HepG2 (cell line): ENCODE data around the gene RPEL1. TPM values are rescaled to one million over a fixed set of nuclear protein-coding genes. Genes with fewer than 3 reads are reported as not detected.

ENCODE experiments used
- ATAC-seq: fragments of 200-7000 bp; cut with Tn5 transposase; 3 replicates; pipeline ENCODE4 v1.9.1; 2020; ENCODE audit warnings: mild to moderate bottlenecking, moderate library complexity
- BruUV-seq: library from RNA; stranded (reverse); fragments of 400-500 nt; replicated peaks from 2 replicates; lab custom pipeline; 2021; lab: Mats Ljungman, UMichigan
- CTCF ChIA-PET: fragments of 300-600 bp; formaldehyde crosslinking; extraction: SDS; loops from one replicate; lab custom pipeline; 2021; ENCODE audit warnings: low total read pairs, inconsistent platforms, low intra/inter-chr PET ratio; lab: Yijun Ruan, JAX
- POLR2A ChIA-PET: fragments of 350-600 bp; sonication (Branson Sonifier 250); formaldehyde crosslinking; loops from one replicate; lab custom pipeline; 2020; ENCODE audit warnings: antibody characterized with exemption, inconsistent platforms; lab: Yijun Ruan, JAX
- DNase-seq: peaks from one replicate; pipeline ENCODE4 v3.0.0-alpha.2; 2015; ENCODE audit warnings: low spot score
- FAIRE-seq: peaks from 3 replicates; lab custom pipeline; 2011; peaks lifted over from hg19 to GRCh38; lab: Jason Lieb, UNC
- H2AFZ ChIP-seq: one replicate; pipeline ENCODE4 v1.6.1; 2011; ENCODE audit warnings: low read length, inconsistent platforms
- H3K27ac ChIP-seq: fragments of 300-600 bp; 3 replicates; pipeline ENCODE4 v1.8.0; 2011; ENCODE audit warnings: mixed run types, mild to moderate bottlenecking, mixed read lengths, low read length, inconsistent platforms; ENCODE audit not compliant: insufficient read depth; ENCODE audit errors: extremely low read length
- H3K27me3 ChIP-seq, 2 experiments: fragments of 200-600 bp in 1 of 2; 2 replicates in 1 of 2; 3 replicates in 1 of 2; pipeline versions ENCODE4 v1.6.0 to v1.8.0; 2011; ENCODE audit warnings: low read length in 2 of 2, mild to moderate bottlenecking in 2 of 2, moderate library complexity in 2 of 2, inconsistent platforms in 1 of 2; ENCODE audit not compliant: insufficient read depth in 2 of 2, control insufficient read depth in 1 of 2
- H3K36me3 ChIP-seq, 2 experiments: fragments of 200-600 bp in 1 of 2; replicated peaks in 1 of 2; 2 replicates in 1 of 2; 3 replicates in 1 of 2; pipeline versions ENCODE4 v1.5.1 to v1.8.0; 2011; ENCODE audit warnings: low read length in 2 of 2, inconsistent platforms in 1 of 2; ENCODE audit not compliant: insufficient read depth in 2 of 2, control insufficient read depth in 1 of 2
- H3K4me1 ChIP-seq: 2 replicates; pipeline ENCODE4 v1.5.1; 2012; ENCODE audit warnings: low read length, inconsistent platforms; ENCODE audit not compliant: insufficient read depth
- H3K4me2 ChIP-seq: 2 replicates; pipeline ENCODE4 v1.6.0; 2011; ENCODE audit warnings: low read depth, low read length, inconsistent platforms
- H3K4me3 ChIP-seq, 3 experiments: fragments of 200-600 bp in 1 of 3; sonication (generic), shearing (Covaris generic) in 1 of 3; replicated peaks in 1 of 3; 2 replicates each; pipeline ENCODE4 v1.5.1; 2011 to 2016; ENCODE audit warnings: low read length in 3 of 3, inconsistent platforms in 2 of 3, low read depth in 2 of 3, mild to moderate bottlenecking in 2 of 3, control low read depth in 1 of 3, mixed read lengths in 1 of 3; ENCODE audit not compliant: insufficient read depth in 1 of 3
- H3K79me2 ChIP-seq: one replicate; pipeline ENCODE4 v1.6.1; 2011; ENCODE audit warnings: low read length, inconsistent platforms; ENCODE audit not compliant: insufficient read depth
- H3K9ac ChIP-seq: 2 replicates; pipeline ENCODE4 v1.6.0; 2011; ENCODE audit warnings: mild to moderate bottlenecking, low read depth, low read length, inconsistent platforms; ENCODE audit not compliant: insufficient read depth
- H3K9me3 ChIP-seq: 2 replicates; pipeline ENCODE4 v1.5.1; 2012; ENCODE audit warnings: mild to moderate bottlenecking, low read length
- H4K20me1 ChIP-seq: 2 replicates; pipeline ENCODE4 v1.6.0; 2011; ENCODE audit warnings: inconsistent platforms, mild to moderate bottlenecking, low read length, moderate library complexity; ENCODE audit not compliant: insufficient read depth
- CEBPB ChIP-seq: IDR thresholded peaks from 2 replicates; pipeline ENCODE4 v1.6.1; 2011; ENCODE audit warnings: low read depth, low read length, improper control_type of control experiment, borderline replicate concordance
- FLYWCH1 ChIP-seq: sonication (generic); formaldehyde crosslinking; IDR thresholded peaks from 2 replicates; pipeline ENCODE4 v1.8.1; 2023; ENCODE audit warnings: mild to moderate bottlenecking, missing genetic modification reagents
- GLI4 ChIP-seq: sonication (generic); formaldehyde crosslinking; IDR thresholded peaks from 2 replicates; pipeline ENCODE4 v1.5.1; 2020; ENCODE audit warnings: missing genetic modification reagents, mild to moderate bottlenecking, moderate library complexity, borderline replicate concordance
- JUND ChIP-seq: sonication (generic); formaldehyde crosslinking; IDR thresholded peaks from 2 replicates; pipeline ENCODE4 v1.8.0; 2022; ENCODE audit warnings: mild to moderate bottlenecking, missing genetic modification reagents
- KLF16 ChIP-seq, 2 experiments: sonication (generic) in 1 of 2; formaldehyde crosslinking in 1 of 2; IDR thresholded peaks; 2 replicates each; pipeline versions ENCODE4 v1.6.1 to v1.8.0; 2016 to 2023; ENCODE audit warnings: missing genetic modification reagents in 2 of 2, missing compliant biosample characterization in 1 of 2
- MAFG ChIP-seq: sonication (generic); formaldehyde crosslinking; IDR thresholded peaks from 2 replicates; pipeline ENCODE4 v1.5.1; 2020; ENCODE audit warnings: mild to moderate bottlenecking, missing genetic modification reagents
- ZBTB7A ChIP-seq: sonication (generic); formaldehyde crosslinking; IDR thresholded peaks from 2 replicates; pipeline ENCODE4 v1.8.0; 2022; ENCODE audit warnings: mild to moderate bottlenecking, missing genetic modification reagents
- ZNF12 ChIP-seq: sonication (generic); formaldehyde crosslinking; IDR thresholded peaks from 2 replicates; pipeline ENCODE4 v1.5.0; 2020; ENCODE audit warnings: missing genetic modification reagents
- ZNF296 ChIP-seq: sonication (generic); formaldehyde crosslinking; conservative IDR thresholded peaks from 2 replicates; pipeline ENCODE4 v1.5.0; 2020; ENCODE audit warnings: mild to moderate bottlenecking, missing genetic modification reagents
- ZNF598 ChIP-seq: sonication (generic); formaldehyde crosslinking; IDR thresholded peaks from 2 replicates; pipeline ENCODE4 v1.5.1; 2020; ENCODE audit warnings: mild to moderate bottlenecking, missing genetic modification reagents, borderline replicate concordance
- WGBS: methylation state at CpG from one replicate; pipeline ENCODE4 v1.1.6; 2017; ENCODE audit warnings: low lambda C conversion rate; 5-methylcytosine and 5-hydroxymethylcytosine counted together
- in situ Hi-C: cut with HindIII; loops from 2 replicates; pipeline ENCODE4 v1.10.0; 2017; ENCODE audit warnings: low pct_unique_long_range_greater_than_20kb; ENCODE audit not compliant: extremely low pct_ligation_motif_present
- intact Hi-C: fragments of 100-400 bp; cut with micrococcal nuclease; formaldehyde crosslinking; loops from one replicate; pipeline ENCODE4 v1.10.0; 2022; ENCODE audit not compliant: unreplicated experiment
- polyA plus RNA-seq, 8 experiments: library from polyadenylated mRNA; depleted of rRNA in 3 of 8; stranded (reverse) in 7 of 8; unstranded in 1 of 8; fragments of >200 nt; fragmentation: Illumina TruSeq in 4 of 8; extraction: Trizol in 4 of 8; gene quantifications; 2 replicates each; pipeline versions ENCODE4 v1.2.1 to v1.2.3, GENCODE V29; 2011 to 2016; ENCODE audit warnings: low read depth in 4 of 8, missing spikeins in 1 of 8, mixed read lengths in 1 of 8; ENCODE audit not compliant: insufficient read depth in 1 of 8
- total RNA-seq, 5 experiments: library from RNA; depleted of rRNA; stranded (reverse); fragments of >200 nt; fragmentation: Illumina TruSeq; extraction: Trizol; gene quantifications; 2 replicates each; pipeline ENCODE4 v1.2.3, GENCODE V29; 2016; ENCODE audit warnings: low read depth in 1 of 5
- TF ChIP-seq, protein P1 (sequence below): sonication (generic); formaldehyde crosslinking; IDR thresholded peaks from 2 replicates; pipeline ENCODE4 v1.9.0; 2022; ENCODE audit warnings: low read depth, missing genetic modification reagents
- TF ChIP-seq, protein P2 (sequence below): sonication (generic); formaldehyde crosslinking; IDR thresholded peaks from 2 replicates; pipeline ENCODE4 v1.8.1; 2023; ENCODE audit warnings: mild to moderate bottlenecking, inconsistent platforms, moderate library complexity, missing genetic modification reagents, borderline replicate concordance
- TF ChIP-seq, protein P3 (sequence below): sonication (generic); formaldehyde crosslinking; IDR thresholded peaks from 2 replicates; pipeline ENCODE4 v1.4.0; 2020; ENCODE audit warnings: missing genetic modification reagents, borderline replicate concordance

RPEL1 gene
- total and polyA plus RNA-seq, 2 of the 13 experiments (the other 11 are each of a cell fraction or from before 2014, with no cell fraction given): 0.04 to 0.07 TPM

DNA sequence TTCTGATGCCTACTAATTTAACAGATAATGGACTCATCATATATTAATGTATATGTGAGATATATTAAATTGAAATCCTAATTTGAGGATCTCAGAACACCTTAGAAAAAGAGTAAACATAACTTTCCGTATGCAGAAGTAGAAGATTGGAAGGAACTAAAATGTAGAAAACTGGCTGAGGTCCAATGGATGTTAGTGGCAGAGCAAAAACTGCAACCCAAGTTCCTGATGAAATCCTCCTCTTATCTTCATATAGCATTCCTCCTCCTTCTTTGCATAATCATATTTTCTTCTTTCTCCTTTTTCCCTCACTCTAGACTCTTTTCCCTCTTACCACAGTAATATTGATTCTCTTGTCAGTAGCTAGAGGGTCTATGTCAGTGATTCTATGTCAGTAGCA is 37.3 kb downstream of the RPEL1 start:
- Histone ChIP-seq H2AFZ (no peak overlapping the region), H3K27me3 (peaks cover 0 to 23% of the 10 kb centered on the region in 2 experiments; a peak in 2 of 5 replicates), H3K4me2 (no peak overlapping the region), H3K79me2 (no peaks in the 10 kb centered on the region), H4K20me1 (0 out of 2 replicates have a peak, but pooled peaks cover 3% of the 10 kb centered on the region), H3K4me3 (no peak overlapping the region), H3K9ac (no peak overlapping the region), H3K9me3 (no peaks in the 10 kb centered on the region), H3K27ac (no peak overlapping the region), H3K4me1 (no peaks in the 10 kb centered on the region), H3K36me3 (no peaks in the 10 kb centered on the region)
- BruUV-seq: no TSS peak
- DNase-seq (no peak), ATAC-seq (no peak), FAIRE-seq (no peak)
- WGBS: 74% methylated on average over 1 of the region's 1 CpG
- intact Hi-C loops (loop anchor here (1.0 kb wide), 1 partner anchor 37 kb away; no protein-coding TSS in a partner anchor), in situ Hi-C loops (no loop called here)
- POLR2A ChIA-PET: no interaction called here
- CTCF ChIA-PET: no interaction called here
- no peak for TF ChIP-seq JUND (CRISPR knock-in tag)
- TF ChIP-seq, protein P1, sequence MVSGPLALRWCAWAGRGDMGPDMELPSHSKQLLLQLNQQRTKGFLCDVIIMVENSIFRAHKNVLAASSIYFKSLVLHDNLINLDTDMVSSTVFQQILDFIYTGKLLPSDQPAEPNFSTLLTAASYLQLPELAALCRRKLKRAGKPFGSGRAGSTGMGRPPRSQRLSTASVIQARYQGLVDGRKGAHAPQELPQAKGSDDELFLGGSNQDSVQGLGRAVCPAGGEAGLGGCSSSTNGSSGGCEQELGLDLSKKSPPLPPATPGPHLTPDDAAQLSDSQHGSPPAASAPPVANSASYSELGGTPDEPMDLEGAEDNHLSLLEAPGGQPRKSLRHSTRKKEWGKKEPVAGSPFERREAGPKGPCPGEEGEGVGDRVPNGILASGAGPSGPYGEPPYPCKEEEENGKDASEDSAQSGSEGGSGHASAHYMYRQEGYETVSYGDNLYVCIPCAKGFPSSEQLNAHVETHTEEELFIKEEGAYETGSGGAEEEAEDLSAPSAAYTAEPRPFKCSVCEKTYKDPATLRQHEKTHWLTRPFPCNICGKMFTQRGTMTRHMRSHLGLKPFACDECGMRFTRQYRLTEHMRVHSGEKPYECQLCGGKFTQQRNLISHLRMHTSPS (CRISPR knock-in tag): no peak
- no peak for TF ChIP-seq ZBTB7A (CRISPR knock-in tag)
- TF ChIP-seq, all 625 proteins: peak for 0

DNA sequence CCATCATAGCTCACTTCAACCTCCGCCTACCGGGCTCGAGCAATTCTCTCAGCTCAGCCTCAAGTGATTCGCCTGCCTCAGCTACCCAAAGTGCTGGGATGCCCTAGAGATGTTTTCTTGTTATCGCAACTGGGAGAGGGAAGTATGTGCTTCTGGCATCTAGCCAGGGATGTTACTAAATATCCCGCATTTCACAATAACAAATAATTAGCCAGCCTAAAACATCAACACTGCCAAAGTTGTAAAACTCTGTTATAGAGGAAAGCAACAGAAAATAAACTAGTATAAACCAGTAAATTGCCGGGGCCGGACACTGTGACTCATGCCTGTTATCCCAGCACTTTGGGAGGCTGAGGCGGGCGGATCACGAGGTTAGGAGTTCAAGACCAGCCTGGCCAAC is 38.5 kb downstream of the RPEL1 start:
- Histone ChIP-seq H4K20me1 (0 out of 2 replicates have a peak, but pooled peaks cover 3% of the 10 kb centered on the region), H2AFZ (no peak overlapping the region), H3K4me1 (no peaks in the 10 kb centered on the region), H3K27ac (no peak overlapping the region), H3K9me3 (no peaks in the 10 kb centered on the region), H3K4me2 (no peak overlapping the region), H3K4me3 (no peak overlapping the region), H3K79me2 (no peaks in the 10 kb centered on the region), H3K9ac (no peak overlapping the region), H3K36me3 (no peaks in the 10 kb centered on the region), H3K27me3 (peaks cover 0 to 21% of the 10 kb centered on the region in 2 experiments; a peak in 2 of 5 replicates)
- in situ Hi-C loops (no loop called here), intact Hi-C loops (no loop called here)
- FAIRE-seq (no peak), DNase-seq (no peak), ATAC-seq (no peak)
- CTCF ChIA-PET: no interaction called here
- BruUV-seq: no TSS peak
- WGBS: 6% methylated on average over 11 of the region's 11 CpGs
- POLR2A ChIA-PET: no interaction called here
- TF ChIP-seq, protein P2, sequence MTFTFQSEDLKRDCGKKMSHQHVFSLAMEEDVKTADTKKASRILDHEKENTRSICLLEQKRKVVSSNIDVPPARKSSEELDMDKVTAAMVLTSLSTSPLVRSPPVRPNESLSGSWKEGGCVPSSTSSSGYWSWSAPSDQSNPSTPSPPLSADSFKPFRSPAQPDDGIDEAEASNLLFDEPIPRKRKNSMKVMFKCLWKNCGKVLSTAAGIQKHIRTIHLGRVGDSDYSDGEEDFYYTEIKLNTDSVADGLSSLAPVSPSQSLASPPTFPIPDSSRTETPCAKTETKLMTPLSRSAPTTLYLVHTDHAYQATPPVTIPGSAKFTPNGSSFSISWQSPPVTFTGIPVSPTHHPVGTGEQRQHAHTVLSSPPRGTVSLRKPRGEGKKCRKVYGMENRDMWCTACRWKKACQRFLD (CRISPR knock-in tag): no peak
- 0 out of 2 replicates have a peak, but pooled peaks have one; percentile 21 for TF ChIP-seq ZNF12
- TF ChIP-seq MAFG (CRISPR knock-in tag): no peak
- no peak for TF ChIP-seq KLF16 (CRISPR knock-in tag; IDR thresholded peaks at IDR 0.05)
- TF ChIP-seq, protein P3, sequence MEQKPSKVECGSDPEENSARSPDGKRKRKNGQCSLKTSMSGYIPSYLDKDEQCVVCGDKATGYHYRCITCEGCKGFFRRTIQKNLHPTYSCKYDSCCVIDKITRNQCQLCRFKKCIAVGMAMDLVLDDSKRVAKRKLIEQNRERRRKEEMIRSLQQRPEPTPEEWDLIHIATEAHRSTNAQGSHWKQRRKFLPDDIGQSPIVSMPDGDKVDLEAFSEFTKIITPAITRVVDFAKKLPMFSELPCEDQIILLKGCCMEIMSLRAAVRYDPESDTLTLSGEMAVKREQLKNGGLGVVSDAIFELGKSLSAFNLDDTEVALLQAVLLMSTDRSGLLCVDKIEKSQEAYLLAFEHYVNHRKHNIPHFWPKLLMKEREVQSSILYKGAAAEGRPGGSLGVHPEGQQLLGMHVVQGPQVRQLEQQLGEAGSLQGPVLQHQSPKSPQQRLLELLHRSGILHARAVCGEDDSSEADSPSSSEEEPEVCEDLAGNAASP (CRISPR knock-in tag): no peak
- TF ChIP-seq FLYWCH1 (CRISPR knock-in tag): no peak
- no peak for TF ChIP-seq ZNF296 (CRISPR knock-in tag)
- TF ChIP-seq CEBPB: peak; percentile 64; the same call in 1 of the 2 replicates
- no peak for TF ChIP-seq ZNF598 (CRISPR knock-in tag)
- TF ChIP-seq GLI4 (CRISPR knock-in tag): no peak
